SU-DHL-6 (cell line): ENCODE measurements around the gene CENPC.

Experiments
- H2AFZ ChIP-seq: fragments of 200-600 bp; sonication (generic); 2 replicates; pipeline ENCODE4 v1.6.1; 2014; ENCODE audit warnings: low read depth, mild to moderate bottlenecking, moderate library complexity, mixed read lengths, antibody characterized with exemption, low read length; ENCODE audit not compliant: severe bottlenecking
- H3F3A ChIP-seq: fragments of 200-600 bp; shearing (Covaris generic); 2 replicates; pipeline ENCODE4 v1.6.0; 2016; ENCODE audit warnings: antibody characterized with exemption, mild to moderate bottlenecking; ENCODE audit not compliant: insufficient read depth
- H3K27ac ChIP-seq: fragments of 200-600 bp; sonication (generic); 2 replicates; pipeline ENCODE4 v1.5.1; 2016; ENCODE audit warnings: low read depth, mild to moderate bottlenecking, low read length, moderate library complexity, mixed read lengths
- H3K27me3 ChIP-seq: fragments of 200-600 bp; sonication (generic), shearing (Covaris generic); 2 replicates; pipeline ENCODE4 v1.6.0; 2014; ENCODE audit warnings: mild to moderate bottlenecking, low read length
- H3K36me3 ChIP-seq: fragments of 200-600 bp; sonication (generic); 2 replicates; pipeline ENCODE4 v1.6.1; 2014; ENCODE audit warnings: mild to moderate bottlenecking, low read length, mixed read lengths
- H3K4me2 ChIP-seq: fragments of 300-600, 200-600 bp; shearing (Covaris generic), sonication (generic); 2 replicates; pipeline ENCODE4 v1.6.0; 2014; ENCODE audit warnings: low read length, low read depth, mild to moderate bottlenecking; ENCODE audit not compliant: poor library complexity, severe bottlenecking
- H3K4me3 ChIP-seq: fragments of 200-600 bp; sonication (generic); 2 replicates; pipeline ENCODE4 v1.5.1; 2014; ENCODE audit warnings: antibody characterized with exemption, low read length, mild to moderate bottlenecking, mixed read lengths; ENCODE audit not compliant: insufficient read depth, poor library complexity, severe bottlenecking
- H3K79me2 ChIP-seq: fragments of 200-600 bp; sonication (generic); 2 replicates; pipeline ENCODE4 v1.6.1; 2014; ENCODE audit warnings: mild to moderate bottlenecking, low read length, moderate library complexity; ENCODE audit not compliant: insufficient read depth
- H3K9ac ChIP-seq: fragments of 200-600 bp; sonication (generic); 2 replicates; pipeline ENCODE4 v1.7.0; 2014; ENCODE audit warnings: mild to moderate bottlenecking, low read length
- H3K9me2 ChIP-seq: fragments of 200-600 bp; sonication (generic); replicated peaks from 2 replicates; pipeline ENCODE4 v1.6.1; 2014; ENCODE audit warnings: low read length; ENCODE audit not compliant: insufficient read depth
- H3K9me3 ChIP-seq: fragments of 200-600 bp; sonication (generic); 2 replicates; pipeline ENCODE4 v1.6.1; 2014; ENCODE audit warnings: low read length, mixed read lengths; ENCODE audit not compliant: insufficient read depth
- H4K20me1 ChIP-seq: fragments of 200-600 bp; sonication (generic); 2 replicates; pipeline ENCODE4 v1.6.1; 2014; ENCODE audit warnings: low read depth, mild to moderate bottlenecking, antibody characterized with exemption, low read length, moderate library complexity, mixed read lengths
- EZH2phosphoT487 ChIP-seq: fragments of 200-600 bp; sonication (generic), shearing (Covaris generic); conservative IDR thresholded peaks from 2 replicates; pipeline ENCODE4 v1.6.1; 2018; ENCODE audit warnings: mild to moderate bottlenecking, antibody characterized with exemption, low read length, moderate library complexity, mixed read lengths
- TF ChIP-seq, protein P1 (sequence below): fragments of 200-600 bp; sonication (generic); IDR thresholded peaks from one replicate; pipeline ENCODE4 v1.5.1; 2017; ENCODE audit warnings: antibody characterized with exemption, mild to moderate bottlenecking, low read length, moderate library complexity; ENCODE audit not compliant: insufficient read depth, poor library complexity, severe bottlenecking

The CENPC gene

DNA sequence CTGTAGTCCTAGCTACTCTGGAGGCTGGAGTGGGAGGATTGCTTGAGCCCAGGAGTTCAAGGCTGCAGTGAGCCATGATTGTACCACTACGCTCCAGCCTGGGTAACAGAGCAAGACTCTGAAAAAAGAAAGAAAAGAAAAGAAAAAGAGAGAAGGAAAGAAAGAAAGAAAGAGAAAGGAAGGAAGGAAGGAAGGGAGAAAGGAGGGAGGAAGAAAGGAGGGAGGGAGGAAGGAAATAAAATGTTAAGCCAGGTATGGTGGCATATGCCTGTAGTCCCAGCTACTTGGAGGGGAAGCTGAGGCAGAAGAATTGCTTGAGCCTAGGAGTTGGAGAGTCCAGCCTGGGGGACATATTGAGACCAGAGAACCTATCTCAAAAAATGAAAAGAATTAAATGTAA is 25.2 kb upstream of the CENPC start:
- Histone ChIP-seq H3K4me2 (no peak overlapping the region), H3K4me3 (no peak overlapping the region), H3K79me2 (peaks cover 32% of the 10 kb centered on the region), H3K9me3 (no peaks in the 10 kb centered on the region), H3K36me3 (no peaks in the 10 kb centered on the region; the same call in 1 of the 2 replicates), H3K9me2 (no peaks in the 10 kb centered on the region), H2AFZ (no peak overlapping the region), H3K27me3 (no peaks in the 10 kb centered on the region), H3F3A (peaks cover 34% of the 10 kb centered on the region), H3K27ac (no peak overlapping the region), H4K20me1 (no peaks in the 10 kb centered on the region), H3K9ac (no peak overlapping the region)
- TF ChIP-seq, protein P1, sequence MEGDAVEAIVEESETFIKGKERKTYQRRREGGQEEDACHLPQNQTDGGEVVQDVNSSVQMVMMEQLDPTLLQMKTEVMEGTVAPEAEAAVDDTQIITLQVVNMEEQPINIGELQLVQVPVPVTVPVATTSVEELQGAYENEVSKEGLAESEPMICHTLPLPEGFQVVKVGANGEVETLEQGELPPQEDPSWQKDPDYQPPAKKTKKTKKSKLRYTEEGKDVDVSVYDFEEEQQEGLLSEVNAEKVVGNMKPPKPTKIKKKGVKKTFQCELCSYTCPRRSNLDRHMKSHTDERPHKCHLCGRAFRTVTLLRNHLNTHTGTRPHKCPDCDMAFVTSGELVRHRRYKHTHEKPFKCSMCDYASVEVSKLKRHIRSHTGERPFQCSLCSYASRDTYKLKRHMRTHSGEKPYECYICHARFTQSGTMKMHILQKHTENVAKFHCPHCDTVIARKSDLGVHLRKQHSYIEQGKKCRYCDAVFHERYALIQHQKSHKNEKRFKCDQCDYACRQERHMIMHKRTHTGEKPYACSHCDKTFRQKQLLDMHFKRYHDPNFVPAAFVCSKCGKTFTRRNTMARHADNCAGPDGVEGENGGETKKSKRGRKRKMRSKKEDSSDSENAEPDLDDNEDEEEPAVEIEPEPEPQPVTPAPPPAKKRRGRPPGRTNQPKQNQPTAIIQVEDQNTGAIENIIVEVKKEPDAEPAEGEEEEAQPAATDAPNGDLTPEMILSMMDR, result no peak
- no peak for TF ChIP-seq EZH2phosphoT487

- Histone ChIP-seq H3F3A (peaks cover 22% of the 10 kb centered on the region; the same call in 1 of the 2 replicates), H3K9me3 (no peaks in the 10 kb centered on the region), H3K27ac (no peak overlapping the region), H3K4me2 (no peak overlapping the region), H2AFZ (no peak overlapping the region), H4K20me1 (no peaks in the 10 kb centered on the region), H3K79me2 (peaks cover 49% of the 10 kb centered on the region), H3K9ac (no peak overlapping the region), H3K4me3 (no peak overlapping the region), H3K27me3 (no peaks in the 10 kb centered on the region), H3K36me3 (no peaks in the 10 kb centered on the region; the same call in 1 of the 2 replicates), H3K9me2 (no peaks in the 10 kb centered on the region)
- TF ChIP-seq, protein P1, result no peak
- TF ChIP-seq EZH2phosphoT487, result no peak
Observed at GRCh38 chr4:67568820-67569219, 23.5 kb upstream of the CENPC start.

DNA sequence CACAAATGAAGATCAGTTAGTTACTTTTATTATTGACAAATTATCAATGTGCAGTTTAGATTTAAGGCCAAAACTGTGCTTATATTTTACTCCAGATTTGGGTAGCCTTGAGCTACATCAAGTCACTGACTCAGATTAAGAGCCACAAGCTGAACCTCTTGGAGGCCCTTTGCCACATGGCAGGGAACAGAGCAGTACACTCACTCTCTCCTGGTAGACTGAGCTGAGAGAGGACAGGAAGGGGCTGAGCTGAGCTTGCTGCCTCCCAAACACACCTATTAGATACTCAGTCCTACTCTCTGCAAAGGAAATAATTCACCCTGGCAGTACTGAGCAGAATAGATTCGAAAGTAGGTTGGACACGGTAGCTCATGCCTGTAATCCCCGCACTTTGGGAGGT is 21.0 kb upstream of the CENPC start:
- H3K27ac ChIP-seq, result no peak overlapping the region
- H4K20me1 ChIP-seq, result no peaks in the 10 kb centered on the region
- H3K27me3 ChIP-seq, result no peaks in the 10 kb centered on the region
- H3F3A ChIP-seq, result peaks cover 8% of the 10 kb centered on the region; the same call in 1 of the 2 replicates
- no peak for TF ChIP-seq EZH2phosphoT487
- TF ChIP-seq, protein P1, result no peak
- no peak overlapping the region for H3K9ac ChIP-seq
- H3K4me3 ChIP-seq, result no peak overlapping the region
- peaks cover 2% of the 10 kb centered on the region; the same call in 1 of the 2 replicates for H3K36me3 ChIP-seq
- peaks cover 72% of the 10 kb centered on the region for H3K79me2 ChIP-seq
- H3K9me3 ChIP-seq, result no peaks in the 10 kb centered on the region
- no peak overlapping the region for H3K4me2 ChIP-seq
- H3K9me2 ChIP-seq, result no peaks in the 10 kb centered on the region
- H2AFZ ChIP-seq, result no peak overlapping the region

- no peak overlapping the region for H2AFZ ChIP-seq
- H3K36me3 ChIP-seq, result peaks cover 2% of the 10 kb centered on the region; the same call in 1 of the 2 replicates
- no peaks in the 10 kb centered on the region for H3K27me3 ChIP-seq
- TF ChIP-seq, protein P1, result no peak
- TF ChIP-seq EZH2phosphoT487, result no peak
- H3K9me2 ChIP-seq, result no peaks in the 10 kb centered on the region
- peak overlapping the region; percentile 10 for H3K4me2 ChIP-seq
- no peak overlapping the region for H3K4me3 ChIP-seq
- H3K9me3 ChIP-seq, result no peaks in the 10 kb centered on the region
- H3K9ac ChIP-seq, result no peak overlapping the region
- peaks cover 82% of the 10 kb centered on the region for H3K79me2 ChIP-seq
- peak overlapping the region; percentile 29; the same call in 1 of the 2 replicates for H3K27ac ChIP-seq
- H3F3A ChIP-seq, result peaks cover 7% of the 10 kb centered on the region; the same call in 1 of the 2 replicates
- no peaks in the 10 kb centered on the region for H4K20me1 ChIP-seq
Observed at GRCh38 chr4:67565284-67565683, 20.0 kb upstream of the CENPC start.
